ENCODE data around the gene EFHC1.
A peak's percentile ranks its signal among the peaks of the same experiment; 100 is the strongest.

EFHC1 gene

GRCh38 chr6:52538252-52538900 is 118.2 kb downstream of the EFHC1 start:
- no peak overlapping the region for H3K9ac ChIP-seq (ENCODE audit: low read length in 2 of 2)
- H3K27ac ChIP-seq (ENCODE audit: low read length) = no peak overlapping the region
- H3K36me3 ChIP-seq (ENCODE audit: control insufficient read depth in 2 of 2, insufficient read depth in 2 of 2, low read length in 2 of 2) = peaks cover 10 to 12% of the 10 kb centered on the region in 2 donors
- no peaks in the 10 kb centered on the region for H3K27me3 ChIP-seq (ENCODE audit: control insufficient read depth in 1 of 2, insufficient read depth in 2 of 2, low read length in 2 of 2)
- H3K4me1 ChIP-seq (ENCODE audit: control insufficient read depth, insufficient read depth, low read length) = peaks cover 42% of the 10 kb centered on the region
- H3K4me3 ChIP-seq (ENCODE audit: low read length in 2 of 2) = no peak overlapping the region
- H3K9me3 ChIP-seq (ENCODE audit: control insufficient read depth in 2 of 2, low read length in 2 of 2) = no peaks in the 10 kb centered on the region

GRCh38 chr6:52538901-52539354 is 118.8 kb downstream of the EFHC1 start:
- Histone ChIP-seq H3K4me1 (ENCODE audit: control insufficient read depth, insufficient read depth, low read length) (peaks cover 46% of the 10 kb centered on the region), H3K27ac (ENCODE audit: low read length) (no peak overlapping the region)

GRCh38 chr6:52539607-52540006 is 119.5 kb downstream of the EFHC1 start:
- Histone ChIP-seq H3K36me3 (ENCODE audit: control insufficient read depth in 2 of 2, insufficient read depth in 2 of 2, low read length in 2 of 2) (peaks cover 7 to 8% of the 10 kb centered on the region in 2 donors), H3K4me3 (ENCODE audit: low read length in 2 of 2) (no peak overlapping the region), H3K9me3 (ENCODE audit: control insufficient read depth in 2 of 2, low read length in 2 of 2) (no peaks in the 10 kb centered on the region), H3K9ac (ENCODE audit: low read length in 2 of 2) (no peak overlapping the region), H3K27me3 (ENCODE audit: control insufficient read depth in 1 of 2, insufficient read depth in 2 of 2, low read length in 2 of 2) (no peaks in the 10 kb centered on the region), H3K4me1 (ENCODE audit: control insufficient read depth, insufficient read depth, low read length) (peaks cover 53% of the 10 kb centered on the region), H3K27ac (ENCODE audit: low read length) (no peak overlapping the region)

More at GRCh38 chr6:52538901-52539354, 118.8 kb downstream of the EFHC1 start:
- Histone ChIP-seq H3K9ac (ENCODE audit: low read length in 2 of 2) (no peak overlapping the region), H3K27me3 (ENCODE audit: control insufficient read depth in 1 of 2, insufficient read depth in 2 of 2, low read length in 2 of 2) (no peaks in the 10 kb centered on the region), H3K4me3 (ENCODE audit: low read length in 2 of 2) (no peak overlapping the region), H3K36me3 (ENCODE audit: control insufficient read depth in 2 of 2, insufficient read depth in 2 of 2, low read length in 2 of 2) (peaks cover 9 to 12% of the 10 kb centered on the region in 2 donors), H3K9me3 (ENCODE audit: control insufficient read depth in 2 of 2, low read length in 2 of 2) (no peaks in the 10 kb centered on the region)

- no peaks in the 10 kb centered on the region for H3K9me3 ChIP-seq (ENCODE audit: control insufficient read depth in 2 of 2, low read length in 2 of 2)
- H3K36me3 ChIP-seq (ENCODE audit: control insufficient read depth in 2 of 2, insufficient read depth in 2 of 2, low read length in 2 of 2) = peaks cover 0 to 2% of the 10 kb centered on the region in 2 donors
- no peaks in the 10 kb centered on the region for H3K27me3 ChIP-seq (ENCODE audit: control insufficient read depth in 1 of 2, insufficient read depth in 2 of 2, low read length in 2 of 2)
- no peak overlapping the region for H3K27ac ChIP-seq (ENCODE audit: low read length)
- peaks cover 59% of the 10 kb centered on the region for H3K4me1 ChIP-seq (ENCODE audit: control insufficient read depth, insufficient read depth, low read length)
- no peak overlapping the region for H3K4me3 ChIP-seq (ENCODE audit: low read length in 2 of 2)
- H3K9ac ChIP-seq (ENCODE audit: low read length in 2 of 2) = no peak overlapping the region
Measured at GRCh38 chr6:52540286-52540902, 120.3 kb downstream of the EFHC1 start.

- Histone ChIP-seq H3K27me3 (ENCODE audit: control insufficient read depth in 1 of 2, insufficient read depth in 2 of 2, low read length in 2 of 2) (no peaks in the 10 kb centered on the region), H3K27ac (ENCODE audit: low read length) (no peak overlapping the region)
Measured at GRCh38 chr6:52541135-52541534, 121.0 kb downstream of the EFHC1 start.

GRCh38 chr6:52543262-52543661 is 123.1 kb downstream of the EFHC1 start:
- Histone ChIP-seq H3K4me1 (ENCODE audit: control insufficient read depth, insufficient read depth, low read length) (peaks cover 70% of the 10 kb centered on the region), H3K36me3 (ENCODE audit: control insufficient read depth in 2 of 2, insufficient read depth in 2 of 2, low read length in 2 of 2) (no peaks in the 10 kb centered on the region), H3K27me3 (ENCODE audit: control insufficient read depth in 1 of 2, insufficient read depth in 2 of 2, low read length in 2 of 2) (no peaks in the 10 kb centered on the region), H3K9ac (ENCODE audit: low read length in 2 of 2) (no peak overlapping the region), H3K27ac (ENCODE audit: low read length) (peak overlapping the region; percentile 58), H3K9me3 (ENCODE audit: control insufficient read depth in 2 of 2, low read length in 2 of 2) (no peaks in the 10 kb centered on the region), H3K4me3 (ENCODE audit: low read length in 2 of 2) (no peak overlapping the region)

More at GRCh38 chr6:52541135-52541534, 121.0 kb downstream of the EFHC1 start:
- peaks cover 66% of the 10 kb centered on the region for H3K4me1 ChIP-seq (ENCODE audit: control insufficient read depth, insufficient read depth, low read length)
- H3K36me3 ChIP-seq (ENCODE audit: control insufficient read depth in 2 of 2, insufficient read depth in 2 of 2, low read length in 2 of 2) = no peaks in the 10 kb centered on the region
- H3K9me3 ChIP-seq (ENCODE audit: control insufficient read depth in 2 of 2, low read length in 2 of 2) = no peaks in the 10 kb centered on the region
- H3K9ac ChIP-seq (ENCODE audit: low read length in 2 of 2) = no peak overlapping the region
- no peak overlapping the region for H3K4me3 ChIP-seq (ENCODE audit: low read length in 2 of 2)

- Histone ChIP-seq H3K9me3 (ENCODE audit: control insufficient read depth in 2 of 2, low read length in 2 of 2) (no peaks in the 10 kb centered on the region), H3K4me1 (ENCODE audit: control insufficient read depth, insufficient read depth, low read length) (peaks cover 71% of the 10 kb centered on the region), H3K9ac (ENCODE audit: low read length in 2 of 2) (no peak overlapping the region), H3K27ac (ENCODE audit: low read length) (peak overlapping the region; percentile 58), H3K27me3 (ENCODE audit: control insufficient read depth in 1 of 2, insufficient read depth in 2 of 2, low read length in 2 of 2) (no peaks in the 10 kb centered on the region), H3K36me3 (ENCODE audit: control insufficient read depth in 2 of 2, insufficient read depth in 2 of 2, low read length in 2 of 2) (no peaks in the 10 kb centered on the region), H3K4me3 (ENCODE audit: low read length in 2 of 2) (peak overlapping the region in 1 of 2 donors; percentile 35)
Measured at GRCh38 chr6:52543729-52544601, 123.8 kb downstream of the EFHC1 start.

GRCh38 chr6:52544602-52545405 is 124.7 kb downstream of the EFHC1 start:
- Histone ChIP-seq H3K9ac (ENCODE audit: low read length in 2 of 2) (no peak overlapping the region), H3K9me3 (ENCODE audit: control insufficient read depth in 2 of 2, low read length in 2 of 2) (no peaks in the 10 kb centered on the region), H3K27ac (ENCODE audit: low read length) (peak overlapping the region; percentile 58), H3K4me3 (ENCODE audit: low read length in 2 of 2) (peak overlapping the region in 1 of 2 donors; percentile 35), H3K36me3 (ENCODE audit: control insufficient read depth in 2 of 2, insufficient read depth in 2 of 2, low read length in 2 of 2) (no peaks in the 10 kb centered on the region), H3K4me1 (ENCODE audit: control insufficient read depth, insufficient read depth, low read length) (peaks cover 69% of the 10 kb centered on the region), H3K27me3 (ENCODE audit: control insufficient read depth in 1 of 2, insufficient read depth in 2 of 2, low read length in 2 of 2) (no peaks in the 10 kb centered on the region)

GRCh38 chr6:52545406-52546119 is 125.4 kb downstream of the EFHC1 start:
- no peaks in the 10 kb centered on the region for H3K27me3 ChIP-seq (ENCODE audit: control insufficient read depth in 1 of 2, insufficient read depth in 2 of 2, low read length in 2 of 2)
- no peak overlapping the region for H3K9ac ChIP-seq (ENCODE audit: low read length in 2 of 2)
- H3K27ac ChIP-seq (ENCODE audit: low read length) = peak overlapping the region; percentile 58
- peaks cover 66% of the 10 kb centered on the region for H3K4me1 ChIP-seq (ENCODE audit: control insufficient read depth, insufficient read depth, low read length)
- no peaks in the 10 kb centered on the region for H3K36me3 ChIP-seq (ENCODE audit: control insufficient read depth in 2 of 2, insufficient read depth in 2 of 2, low read length in 2 of 2)
- H3K9me3 ChIP-seq (ENCODE audit: control insufficient read depth in 2 of 2, low read length in 2 of 2) = no peaks in the 10 kb centered on the region
- no peak overlapping the region for H3K4me3 ChIP-seq (ENCODE audit: low read length in 2 of 2)

All from stomach smooth muscle (tissue), 2 donors.